HL-60 (cell line): ENCODE results near the gene TMEM233.

ENCODE experiments used
- DNase-seq, 2 experiments: peaks; one replicate each; pipeline ENCODE4 v3.0.0-alpha.2; 2010 to 2020; ENCODE audit warnings: low read depth in 1 of 2, low spot score in 1 of 2
- H3K27ac ChIP-seq: fragments of 250-450 bp; sonication (Bioruptor Pico); replicated peaks from 2 replicates; pipeline ENCODE4 v1.5.1; 2020; ENCODE audit warnings: mild to moderate bottlenecking, moderate library complexity
- H3K27me3 ChIP-seq: fragments of 250-450 bp; sonication (Bioruptor Pico); 2 replicates; pipeline ENCODE4 v1.5.1; 2021; ENCODE audit warnings: mild to moderate bottlenecking, moderate library complexity; ENCODE audit not compliant: insufficient read depth, poor library complexity, severe bottlenecking
- H3K4me3 ChIP-seq: replicated peaks from 2 replicates; pipeline ENCODE4 v1.5.1; 2011; ENCODE audit warnings: mild to moderate bottlenecking, control low read depth, low read length; ENCODE audit not compliant: insufficient read depth
- CTCF ChIP-seq: IDR thresholded peaks from one replicate; pipeline ENCODE4 v1.5.1; 2011; ENCODE audit warnings: low read length, control low read depth, inconsistent platforms; ENCODE audit not compliant: insufficient read depth
- GABPA ChIP-seq: IDR thresholded peaks from 2 replicates; pipeline ENCODE4 v1.6.1; 2012; ENCODE audit warnings: low read depth
- POLR2AphosphoS5 ChIP-seq: IDR thresholded peaks from 2 replicates; pipeline ENCODE4 v1.6.1; 2012; ENCODE audit warnings: low read depth
- SPI1 ChIP-seq: IDR thresholded peaks from 2 replicates; pipeline ENCODE4 v1.6.1; 2012; ENCODE audit warnings: low read depth, mild to moderate bottlenecking, borderline replicate concordance
- TF ChIP-seq, protein P1 (sequence below): IDR thresholded peaks from 2 replicates; pipeline ENCODE4 v1.6.1; 2012; ENCODE audit warnings: low read depth; ENCODE audit not compliant: insufficient replicate concordance

The TMEM233 gene

DNA sequence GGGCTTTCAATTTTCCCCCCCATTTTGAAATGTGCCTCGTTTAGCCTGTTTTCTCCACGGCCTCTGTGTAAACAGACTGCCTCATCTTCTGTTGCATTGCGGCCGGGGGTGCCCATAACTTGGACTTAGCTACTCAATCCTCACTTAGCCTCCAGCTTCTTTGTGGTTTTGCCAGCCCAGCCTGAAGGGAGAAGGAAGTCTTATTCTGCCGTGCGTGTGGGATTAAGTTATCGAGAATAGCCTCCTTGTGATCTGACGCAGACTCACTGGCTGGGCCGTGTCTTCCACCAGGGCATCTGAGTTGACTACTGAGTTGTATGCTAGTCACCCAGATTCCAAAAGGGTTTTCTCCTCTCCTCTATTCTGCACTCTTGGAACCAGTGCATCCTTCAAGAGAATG lies 82.4 kb downstream of the TMEM233 start:
- no peak for DNase-seq
- Histone ChIP-seq H3K27ac (no peak overlapping the region), H3K4me3 (no peak overlapping the region), H3K27me3 (no peaks in the 10 kb centered on the region)
- TF ChIP-seq GABPA, result no peak
- TF ChIP-seq, protein P1, sequence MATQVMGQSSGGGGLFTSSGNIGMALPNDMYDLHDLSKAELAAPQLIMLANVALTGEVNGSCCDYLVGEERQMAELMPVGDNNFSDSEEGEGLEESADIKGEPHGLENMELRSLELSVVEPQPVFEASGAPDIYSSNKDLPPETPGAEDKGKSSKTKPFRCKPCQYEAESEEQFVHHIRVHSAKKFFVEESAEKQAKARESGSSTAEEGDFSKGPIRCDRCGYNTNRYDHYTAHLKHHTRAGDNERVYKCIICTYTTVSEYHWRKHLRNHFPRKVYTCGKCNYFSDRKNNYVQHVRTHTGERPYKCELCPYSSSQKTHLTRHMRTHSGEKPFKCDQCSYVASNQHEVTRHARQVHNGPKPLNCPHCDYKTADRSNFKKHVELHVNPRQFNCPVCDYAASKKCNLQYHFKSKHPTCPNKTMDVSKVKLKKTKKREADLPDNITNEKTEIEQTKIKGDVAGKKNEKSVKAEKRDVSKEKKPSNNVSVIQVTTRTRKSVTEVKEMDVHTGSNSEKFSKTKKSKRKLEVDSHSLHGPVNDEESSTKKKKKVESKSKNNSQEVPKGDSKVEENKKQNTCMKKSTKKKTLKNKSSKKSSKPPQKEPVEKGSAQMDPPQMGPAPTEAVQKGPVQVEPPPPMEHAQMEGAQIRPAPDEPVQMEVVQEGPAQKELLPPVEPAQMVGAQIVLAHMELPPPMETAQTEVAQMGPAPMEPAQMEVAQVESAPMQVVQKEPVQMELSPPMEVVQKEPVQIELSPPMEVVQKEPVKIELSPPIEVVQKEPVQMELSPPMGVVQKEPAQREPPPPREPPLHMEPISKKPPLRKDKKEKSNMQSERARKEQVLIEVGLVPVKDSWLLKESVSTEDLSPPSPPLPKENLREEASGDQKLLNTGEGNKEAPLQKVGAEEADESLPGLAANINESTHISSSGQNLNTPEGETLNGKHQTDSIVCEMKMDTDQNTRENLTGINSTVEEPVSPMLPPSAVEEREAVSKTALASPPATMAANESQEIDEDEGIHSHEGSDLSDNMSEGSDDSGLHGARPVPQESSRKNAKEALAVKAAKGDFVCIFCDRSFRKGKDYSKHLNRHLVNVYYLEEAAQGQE, result no peak

GRCh38 chr12:119676573-119676972 lies 83.0 kb downstream of the TMEM233 start:
- H3K4me3 ChIP-seq, result no peak overlapping the region
- DNase-seq, result no peak
- no peaks in the 10 kb centered on the region for H3K27me3 ChIP-seq

DNA sequence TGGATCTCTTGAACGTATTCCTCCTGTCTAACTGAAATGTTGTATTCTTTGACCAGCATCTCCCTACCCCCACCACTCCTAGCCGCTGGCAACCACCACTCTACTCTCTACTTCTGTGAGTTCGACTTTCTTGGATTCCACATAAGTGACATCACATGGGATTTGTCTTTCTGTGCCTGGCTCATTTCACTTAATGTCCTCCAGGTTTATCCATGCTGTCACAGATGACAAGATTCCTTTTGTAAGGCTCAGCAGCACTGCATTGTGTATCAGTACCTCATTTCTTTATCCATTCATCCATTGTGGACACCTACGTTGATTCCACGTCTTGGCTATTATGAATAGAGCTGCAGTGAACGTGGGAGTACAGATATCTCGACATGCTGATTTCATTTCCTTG lies 84.9 kb downstream of the TMEM233 start:
- H3K27ac ChIP-seq, result no peak overlapping the region

More at GRCh38 chr12:119676573-119676972, 83.0 kb downstream of the TMEM233 start:
- H3K27ac ChIP-seq, result no peak overlapping the region
- TF ChIP-seq CTCF (no peak), GABPA (no peak), SPI1 (no peak)

DNA sequence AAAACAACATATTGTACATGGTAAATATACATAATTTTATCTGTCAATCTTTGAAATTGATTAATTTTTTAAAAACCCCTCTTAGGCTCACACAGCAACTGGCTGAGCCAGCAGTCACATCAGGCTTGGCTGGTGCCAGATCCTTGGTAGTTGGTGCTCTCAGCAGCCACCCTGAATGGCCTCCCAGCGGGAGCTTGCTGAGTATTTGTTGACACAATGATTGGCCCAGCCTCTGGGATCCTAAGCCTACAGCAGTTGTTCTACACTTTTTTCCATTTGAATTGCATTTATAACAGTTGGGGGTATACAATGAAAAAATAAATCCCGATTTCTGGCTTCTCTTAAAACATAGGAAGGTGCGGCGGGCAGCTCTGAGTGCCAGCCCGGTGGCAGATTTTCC lies 85.5 kb downstream of the TMEM233 start:
- no peak overlapping the region for H3K27ac ChIP-seq
- DNase-seq, result no peak
- no peak overlapping the region for H3K4me3 ChIP-seq
- TF ChIP-seq POLR2AphosphoS5 (no peak), GABPA (no peak), SPI1 (no peak), CTCF (no peak)
- TF ChIP-seq, protein P1, result no peak
- no peaks in the 10 kb centered on the region for H3K27me3 ChIP-seq

More for the DNA sequence above, 84.9 kb downstream of the TMEM233 start:
- TF ChIP-seq POLR2AphosphoS5 (no peak), GABPA (no peak), SPI1 (no peak), CTCF (no peak)
- TF ChIP-seq, protein P1, result no peak
- no peak for DNase-seq
- Histone ChIP-seq H3K27me3 (no peaks in the 10 kb centered on the region), H3K4me3 (no peak overlapping the region)
